ENCODE data around the gene BMP15. TPM values are rescaled to one million over a fixed set of nuclear protein-coding genes. Genes with fewer than 3 reads are reported as not detected.

BMP15 gene
- total and polyA plus RNA-seq, 2 donors (not counting 3 experiments of a cell fraction or from before 2014, with no cell fraction given): not detected

DNA sequence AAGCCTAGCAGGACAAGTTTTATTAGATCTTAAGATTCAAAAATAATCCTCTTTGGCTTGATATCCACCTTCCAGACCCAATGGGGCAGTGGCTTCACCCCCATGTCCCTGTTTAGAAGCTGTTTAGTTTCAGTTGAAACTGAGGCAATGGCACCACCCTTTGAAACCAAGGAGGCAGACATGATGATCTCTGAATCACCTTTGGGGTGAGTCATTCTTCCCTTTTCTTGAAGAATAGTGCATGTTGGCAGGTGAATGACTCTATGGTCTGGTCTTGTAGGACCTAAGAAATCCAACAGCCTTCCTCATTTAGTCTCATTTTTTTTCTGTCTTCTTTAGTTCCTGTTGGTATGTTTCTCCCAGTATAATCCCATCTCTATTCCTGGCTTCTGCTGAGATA lies 29.5 kb upstream of the BMP15 start:
- FAIRE-seq: no peak
- dilution Hi-C loops (cut with MboI; ENCODE audit: extremely low pct_ligation_motif_present, low sequenced_read_pairs) (no loop called here), intact Hi-C loops (cut with micrococcal nuclease) (no loop called here)

More for the DNA sequence above, 29.5 kb upstream of the BMP15 start:
- no peak for DNase-seq (ENCODE audit: low read depth, low spot score)
- no peaks in the 10 kb centered on the region for H3K4me1 ChIP-seq (ENCODE audit: control insufficient read depth, extremely low read depth, insufficient read depth, low read length)
- H4K20me1 ChIP-seq (replicated peaks; ENCODE audit: control insufficient read depth, extremely low read depth, insufficient read depth, low read length): no peaks in the 10 kb centered on the region
- no peak for TF ChIP-seq FOS (IDR thresholded peaks at IDR 0.05; ENCODE audit: borderline replicate concordance, insufficient read depth, low read length)
- no peak for TF ChIP-seq MYC (IDR thresholded peaks at IDR 0.05; ENCODE audit: low read depth, low read length)
- TF ChIP-seq, protein P1, sequence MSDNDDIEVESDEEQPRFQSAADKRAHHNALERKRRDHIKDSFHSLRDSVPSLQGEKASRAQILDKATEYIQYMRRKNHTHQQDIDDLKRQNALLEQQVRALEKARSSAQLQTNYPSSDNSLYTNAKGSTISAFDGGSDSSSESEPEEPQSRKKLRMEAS (IDR thresholded peaks at IDR 0.05; ENCODE audit: insufficient read depth, insufficient read length): no peak
- TF ChIP-seq EZH2 (IDR thresholded peaks at IDR 0.05; ENCODE audit: borderline replicate concordance, low read depth, low read length, severe bottlenecking): no peak
- TF ChIP-seq JUN (IDR thresholded peaks at IDR 0.05; ENCODE audit: borderline replicate concordance, insufficient read depth, insufficient read length, low read depth): no peak
- no peak for TF ChIP-seq CTCF (IDR thresholded peaks at IDR 0.05; ENCODE audit: extremely low read depth in 1 of 2, insufficient read depth in 1 of 2, low read depth in 1 of 2, low read length in 2 of 2)
- TF ChIP-seq GATA2 (IDR thresholded peaks at IDR 0.05; ENCODE audit: insufficient read depth, insufficient read length, low read depth, low read length): no peak
- no peak for TF ChIP-seq POLR2AphosphoS5 (IDR thresholded peaks at IDR 0.05; ENCODE audit: insufficient read depth, low read depth, low read length)
- TF ChIP-seq POLR2A (IDR thresholded peaks at IDR 0.05; ENCODE audit: low read depth, low read length): no peak
- no peak overlapping the region for H3K4me2 ChIP-seq (ENCODE audit: insufficient read depth, low read length)
- no peaks in the 10 kb centered on the region for H3K79me2 ChIP-seq (ENCODE audit: control insufficient read depth, insufficient read depth, low read length)
- no peaks in the 10 kb centered on the region for H3K9me3 ChIP-seq (replicated peaks; ENCODE audit: control insufficient read depth, insufficient read depth, low read length)
- no peak overlapping the region for H3K27ac ChIP-seq (ENCODE audit: insufficient read depth, low read depth, low read length)
- no peaks in the 10 kb centered on the region for H3K9me1 ChIP-seq (replicated peaks; ENCODE audit: control insufficient read depth, extremely low read depth, insufficient read depth, low read length)
- POLR2A ChIA-PET: no interaction called here
- H3K9ac ChIP-seq (replicated peaks; ENCODE audit: extremely low read depth, insufficient read depth, low read length): no peak overlapping the region
- no TSS peak for BruUV-seq (replicated peaks)
- no peak overlapping the region for H3K4me3 ChIP-seq (replicated peaks in 1 of 3; ENCODE audit: insufficient read depth in 1 of 3, low read depth in 1 of 3, low read length in 3 of 3)
- no peak overlapping the region for H2AFZ ChIP-seq (ENCODE audit: low read depth, low read length)
- CTCF ChIA-PET: no interaction called here
- peaks cover 0 to 2% of the 10 kb centered on the region in 2 experiments for H3K27me3 ChIP-seq (ENCODE audit: control insufficient read depth in 2 of 2, insufficient read depth in 2 of 2, low read length in 2 of 2)
- no peaks in the 10 kb centered on the region for H3K36me3 ChIP-seq (ENCODE audit: control insufficient read depth in 2 of 2, extremely low read depth in 1 of 2, insufficient read depth in 2 of 2, low read length in 2 of 2)
